Activated naive CD4-positive, alpha-beta T cell treated with anti-CD3 and anti-CD28 coated beads, Interleukin-2, amount 10 ng/mL, durations not matched to agents 5 hours and 36 hours (primary cell): ENCODE results near the gene KRT3. TPM values are rescaled to one million over a fixed set of nuclear protein-coding genes. Genes with fewer than 3 reads are reported as not detected.

Experiments
- total RNA-seq, 2 experiments: library from RNA; stranded (reverse); gene quantifications; one replicate each; pipeline ENCODE4 v1.2.3, GENCODE V29; 2021

Gene KRT3
- not detected for total RNA-seq

GRCh38 chr12:52795694-52796428 lies at the start of gene KRT3:
TSS of gene KRT3 (minus strand) at chr12:52796117. CDS start at chr12:52796042, 75 bp downstream.

GRCh38 chr12:52833922-52834726 lies 38.2 kb upstream of the KRT3 start, which contains the start of gene KRT79:
TSS of gene KRT79 (minus strand) at chr12:52834311. CDS start at chr12:52834260, 51 bp downstream.

GRCh38 chr12:52813885-52814709 lies 18.2 kb upstream of the KRT3 start, which contains the start of gene KRT4:
TSS of gene KRT4 (minus strand) at chr12:52814116. CDS start at chr12:52814058, 58 bp downstream.

GRCh38 chr12:52776913-52777395 lies 19.0 kb downstream of the KRT3 start, which contains the start of gene KRT76:
TSS of gene KRT76 (minus strand) at chr12:52777345. CDS start at chr12:52777291, 54 bp downstream.

Other genes starting within 250 kb of the KRT3 start
- gene KRT71, start 243.0 kb downstream of the KRT3 start, total RNA-seq = not detected
- not detected for gene KRT74, start 222.3 kb downstream of the KRT3 start, total RNA-seq
- gene KRT72, start 194.7 kb downstream of the KRT3 start, total RNA-seq = 1 to 10 TPM; 5.4 to 5.6 TPM
- 1 to 10 TPM; 3.7 to 4.5 TPM for gene KRT73, start 177.6 kb downstream of the KRT3 start, total RNA-seq
- under 1 TPM in 1 of 2 experiments, not detected in 1; 0.24 TPM for gene KRT2, start 143.9 kb downstream of the KRT3 start, total RNA-seq
- not detected for gene KRT1, start 115.7 kb downstream of the KRT3 start, total RNA-seq
- not detected for gene KRT77, start 92.6 kb downstream of the KRT3 start, total RNA-seq
- gene KRT76, start 18.8 kb downstream of the KRT3 start, total RNA-seq = not detected
- gene KRT4, start 18.0 kb upstream of the KRT3 start, total RNA-seq = not detected
- gene KRT79, start 38.2 kb upstream of the KRT3 start, total RNA-seq = not detected
- gene KRT78, start 52.9 kb upstream of the KRT3 start, total RNA-seq = not detected
- not detected for gene KRT8, start 109.0 kb upstream of the KRT3 start, total RNA-seq
- 1 to 10 TPM; 1.6 to 2.0 TPM for gene KRT18, start 153.0 kb upstream of the KRT3 start, total RNA-seq
- gene EIF4B, start 210.3 kb upstream of the KRT3 start, total RNA-seq = 100 to 1,000 TPM; 551 to 607 TPM